ENCODE measurements around the gene RASL12.
"Not testable (repeated sequence)": the region's sequence is repeated elsewhere in the genome, so short reads cannot be mapped to it uniquely, and the experiment has no call there.

The RASL12 gene

GRCh38 chr15:65044218-65044617 is 23.6 kb downstream of the RASL12 start:
- H3K36me3 ChIP-seq (ENCODE audit: control insufficient read depth, insufficient read depth, low read length); DNase-seq; H3K9me3 ChIP-seq (ENCODE audit: control insufficient read depth, low read length); H3K27me3 ChIP-seq (replicated peaks; ENCODE audit: control insufficient read depth, insufficient read depth, low read length, poor library complexity, severe bottlenecking); H3K27ac ChIP-seq (ENCODE audit: insufficient read depth, low read length, poor library complexity, severe bottlenecking); H3K4me1 ChIP-seq (ENCODE audit: control insufficient read depth, insufficient read depth, low read length, poor library complexity, severe bottlenecking); H3K4me3 ChIP-seq (ENCODE audit: insufficient read depth, low read depth, low read length, poor library complexity, severe bottlenecking): not testable (repeated sequence)

- Histone ChIP-seq H3K27me3 (replicated peaks; ENCODE audit: control insufficient read depth, insufficient read depth, low read length, poor library complexity, severe bottlenecking) (no peaks in the 10 kb centered on the region), H3K27ac (ENCODE audit: insufficient read depth, low read length, poor library complexity, severe bottlenecking) (no peak overlapping the region)
- DNase-seq = no peak
Observed at GRCh38 chr15:65042776-65043327, 24.9 kb downstream of the RASL12 start.

GRCh38 chr15:65041787-65042186 is 26.0 kb downstream of the RASL12 start:
- Histone ChIP-seq H3K27me3 (replicated peaks; ENCODE audit: control insufficient read depth, insufficient read depth, low read length, poor library complexity, severe bottlenecking) (no peaks in the 10 kb centered on the region), H3K36me3 (ENCODE audit: control insufficient read depth, insufficient read depth, low read length) (no peaks in the 10 kb centered on the region), H3K27ac (ENCODE audit: insufficient read depth, low read length, poor library complexity, severe bottlenecking) (no peak overlapping the region), H3K4me1 (ENCODE audit: control insufficient read depth, insufficient read depth, low read length, poor library complexity, severe bottlenecking) (no peaks in the 10 kb centered on the region), H3K9me3 (ENCODE audit: control insufficient read depth, low read length) (no peaks in the 10 kb centered on the region), H3K4me3 (ENCODE audit: insufficient read depth, low read depth, low read length, poor library complexity, severe bottlenecking) (no peak overlapping the region)
- no peak for DNase-seq

More at GRCh38 chr15:65042776-65043327, 24.9 kb downstream of the RASL12 start:
- H3K36me3 ChIP-seq (ENCODE audit: control insufficient read depth, insufficient read depth, low read length) = no peaks in the 10 kb centered on the region
- no peak overlapping the region for H3K4me3 ChIP-seq (ENCODE audit: insufficient read depth, low read depth, low read length, poor library complexity, severe bottlenecking)
- H3K4me1 ChIP-seq (ENCODE audit: control insufficient read depth, insufficient read depth, low read length, poor library complexity, severe bottlenecking) = no peaks in the 10 kb centered on the region
- no peaks in the 10 kb centered on the region for H3K9me3 ChIP-seq (ENCODE audit: control insufficient read depth, low read length)

- DNase-seq = no peak
- no peaks in the 10 kb centered on the region for H3K36me3 ChIP-seq (ENCODE audit: control insufficient read depth, insufficient read depth, low read length)
- no peak overlapping the region for H3K27ac ChIP-seq (ENCODE audit: insufficient read depth, low read length, poor library complexity, severe bottlenecking)
- no peak overlapping the region for H3K4me3 ChIP-seq (ENCODE audit: insufficient read depth, low read depth, low read length, poor library complexity, severe bottlenecking)
- H3K4me1 ChIP-seq (ENCODE audit: control insufficient read depth, insufficient read depth, low read length, poor library complexity, severe bottlenecking) = no peaks in the 10 kb centered on the region
- H3K27me3 ChIP-seq (replicated peaks; ENCODE audit: control insufficient read depth, insufficient read depth, low read length, poor library complexity, severe bottlenecking) = no peaks in the 10 kb centered on the region
- no peaks in the 10 kb centered on the region for H3K9me3 ChIP-seq (ENCODE audit: control insufficient read depth, low read length)
Observed at GRCh38 chr15:65040461-65040860, 27.3 kb downstream of the RASL12 start.

- Histone ChIP-seq H3K27me3 (replicated peaks; ENCODE audit: control insufficient read depth, insufficient read depth, low read length, poor library complexity, severe bottlenecking) (no peaks in the 10 kb centered on the region), H3K36me3 (ENCODE audit: control insufficient read depth, insufficient read depth, low read length) (no peaks in the 10 kb centered on the region), H3K27ac (ENCODE audit: insufficient read depth, low read length, poor library complexity, severe bottlenecking) (no peak overlapping the region), H3K4me3 (ENCODE audit: insufficient read depth, low read depth, low read length, poor library complexity, severe bottlenecking) (no peak overlapping the region), H3K9me3 (ENCODE audit: control insufficient read depth, low read length) (no peaks in the 10 kb centered on the region), H3K4me1 (ENCODE audit: control insufficient read depth, insufficient read depth, low read length, poor library complexity, severe bottlenecking) (no peaks in the 10 kb centered on the region)
- no peak for DNase-seq
Observed at GRCh38 chr15:65038836-65039235, 29.0 kb downstream of the RASL12 start.

- no peak overlapping the region for H3K27ac ChIP-seq (ENCODE audit: insufficient read depth, low read length, poor library complexity, severe bottlenecking)
- H3K4me1 ChIP-seq (ENCODE audit: control insufficient read depth, insufficient read depth, low read length, poor library complexity, severe bottlenecking) = no peaks in the 10 kb centered on the region
- no peak for DNase-seq
- no peaks in the 10 kb centered on the region for H3K9me3 ChIP-seq (ENCODE audit: control insufficient read depth, low read length)
- no peaks in the 10 kb centered on the region for H3K36me3 ChIP-seq (ENCODE audit: control insufficient read depth, insufficient read depth, low read length)
- H3K4me3 ChIP-seq (ENCODE audit: insufficient read depth, low read depth, low read length, poor library complexity, severe bottlenecking) = no peak overlapping the region
- no peaks in the 10 kb centered on the region for H3K27me3 ChIP-seq (replicated peaks; ENCODE audit: control insufficient read depth, insufficient read depth, low read length, poor library complexity, severe bottlenecking)
Observed at GRCh38 chr15:65038428-65038827, 29.4 kb downstream of the RASL12 start.

GRCh38 chr15:65037309-65037708 is 30.5 kb downstream of the RASL12 start:
- Histone ChIP-seq H3K4me1 (ENCODE audit: control insufficient read depth, insufficient read depth, low read length, poor library complexity, severe bottlenecking) (no peaks in the 10 kb centered on the region), H3K4me3 (ENCODE audit: insufficient read depth, low read depth, low read length, poor library complexity, severe bottlenecking) (no peak overlapping the region), H3K27me3 (replicated peaks; ENCODE audit: control insufficient read depth, insufficient read depth, low read length, poor library complexity, severe bottlenecking) (no peaks in the 10 kb centered on the region), H3K36me3 (ENCODE audit: control insufficient read depth, insufficient read depth, low read length) (no peaks in the 10 kb centered on the region), H3K27ac (ENCODE audit: insufficient read depth, low read length, poor library complexity, severe bottlenecking) (no peak overlapping the region), H3K9me3 (ENCODE audit: control insufficient read depth, low read length) (no peaks in the 10 kb centered on the region)
- no peak for DNase-seq

GRCh38 chr15:65034719-65035118 is 33.1 kb downstream of the RASL12 start:
- H3K27ac ChIP-seq (ENCODE audit: insufficient read depth, low read length, poor library complexity, severe bottlenecking) = no peak overlapping the region
- H3K4me3 ChIP-seq (ENCODE audit: insufficient read depth, low read depth, low read length, poor library complexity, severe bottlenecking) = no peak overlapping the region
- H3K9me3 ChIP-seq (ENCODE audit: control insufficient read depth, low read length) = no peaks in the 10 kb centered on the region
- H3K4me1 ChIP-seq (ENCODE audit: control insufficient read depth, insufficient read depth, low read length, poor library complexity, severe bottlenecking) = no peaks in the 10 kb centered on the region
- H3K27me3 ChIP-seq (replicated peaks; ENCODE audit: control insufficient read depth, insufficient read depth, low read length, poor library complexity, severe bottlenecking) = no peaks in the 10 kb centered on the region
- DNase-seq = no peak
- no peaks in the 10 kb centered on the region for H3K36me3 ChIP-seq (ENCODE audit: control insufficient read depth, insufficient read depth, low read length)

GRCh38 chr15:65033659-65034269 is 34.0 kb downstream of the RASL12 start:
- Histone ChIP-seq H3K4me1 (ENCODE audit: control insufficient read depth, insufficient read depth, low read length, poor library complexity, severe bottlenecking) (no peaks in the 10 kb centered on the region), H3K36me3 (ENCODE audit: control insufficient read depth, insufficient read depth, low read length) (no peaks in the 10 kb centered on the region), H3K4me3 (ENCODE audit: insufficient read depth, low read depth, low read length, poor library complexity, severe bottlenecking) (no peak overlapping the region), H3K27me3 (replicated peaks; ENCODE audit: control insufficient read depth, insufficient read depth, low read length, poor library complexity, severe bottlenecking) (no peaks in the 10 kb centered on the region), H3K9me3 (ENCODE audit: control insufficient read depth, low read length) (no peaks in the 10 kb centered on the region), H3K27ac (ENCODE audit: insufficient read depth, low read length, poor library complexity, severe bottlenecking) (no peak overlapping the region)
- no peak for DNase-seq

- Histone ChIP-seq H3K4me3 (ENCODE audit: insufficient read depth, low read depth, low read length, poor library complexity, severe bottlenecking) (no peak overlapping the region), H3K27me3 (replicated peaks; ENCODE audit: control insufficient read depth, insufficient read depth, low read length, poor library complexity, severe bottlenecking) (no peaks in the 10 kb centered on the region), H3K36me3 (ENCODE audit: control insufficient read depth, insufficient read depth, low read length) (no peaks in the 10 kb centered on the region), H3K4me1 (ENCODE audit: control insufficient read depth, insufficient read depth, low read length, poor library complexity, severe bottlenecking) (peaks cover 5% of the 10 kb centered on the region), H3K9me3 (ENCODE audit: control insufficient read depth, low read length) (no peaks in the 10 kb centered on the region), H3K27ac (ENCODE audit: insufficient read depth, low read length, poor library complexity, severe bottlenecking) (no peak overlapping the region)
- DNase-seq = peak in 1 of 3 donors; percentile 17
Observed at GRCh38 chr15:65032801-65033537, 34.8 kb downstream of the RASL12 start.

Data from effector memory CD4-positive, alpha-beta T cell (primary cell).